ENCODE measurements around the gene PARP3.

The PARP3 gene

DNA sequence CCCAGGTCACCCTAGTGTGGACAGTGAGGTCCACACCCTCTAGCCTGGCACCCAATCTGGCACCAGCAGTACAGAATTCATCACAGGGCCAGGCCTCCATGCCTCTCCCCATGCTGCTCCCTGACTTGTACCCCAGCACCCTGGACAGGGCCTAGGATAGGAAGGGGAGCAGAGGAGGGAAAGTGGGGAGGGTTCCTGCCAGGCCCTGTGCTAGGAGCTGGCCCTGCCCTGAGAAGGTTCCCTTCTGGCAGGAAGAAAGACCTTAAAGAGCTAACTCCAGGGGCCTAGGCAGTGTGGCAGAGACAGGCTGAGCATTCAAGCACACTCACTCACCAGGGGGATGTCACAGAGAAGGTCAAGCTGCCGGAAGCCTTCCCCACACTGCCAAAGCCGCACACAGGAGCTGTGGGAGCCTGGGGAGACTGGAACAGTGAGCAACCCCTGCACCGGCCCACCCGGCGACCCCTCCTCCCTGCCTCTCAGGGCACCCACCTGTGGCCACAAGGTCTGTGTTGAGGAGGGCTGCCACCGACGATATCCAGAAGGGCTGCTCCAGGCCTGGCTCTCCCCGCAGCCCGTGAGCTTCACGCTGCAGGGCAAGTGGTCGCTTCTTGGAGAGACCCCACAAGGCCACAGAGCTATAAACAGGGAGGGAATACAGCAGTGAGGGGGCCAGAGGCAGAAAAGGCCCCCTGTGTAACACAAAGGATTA lies 7.9 kb upstream of the PARP3 start:
- no peak for DNase-seq

DNA sequence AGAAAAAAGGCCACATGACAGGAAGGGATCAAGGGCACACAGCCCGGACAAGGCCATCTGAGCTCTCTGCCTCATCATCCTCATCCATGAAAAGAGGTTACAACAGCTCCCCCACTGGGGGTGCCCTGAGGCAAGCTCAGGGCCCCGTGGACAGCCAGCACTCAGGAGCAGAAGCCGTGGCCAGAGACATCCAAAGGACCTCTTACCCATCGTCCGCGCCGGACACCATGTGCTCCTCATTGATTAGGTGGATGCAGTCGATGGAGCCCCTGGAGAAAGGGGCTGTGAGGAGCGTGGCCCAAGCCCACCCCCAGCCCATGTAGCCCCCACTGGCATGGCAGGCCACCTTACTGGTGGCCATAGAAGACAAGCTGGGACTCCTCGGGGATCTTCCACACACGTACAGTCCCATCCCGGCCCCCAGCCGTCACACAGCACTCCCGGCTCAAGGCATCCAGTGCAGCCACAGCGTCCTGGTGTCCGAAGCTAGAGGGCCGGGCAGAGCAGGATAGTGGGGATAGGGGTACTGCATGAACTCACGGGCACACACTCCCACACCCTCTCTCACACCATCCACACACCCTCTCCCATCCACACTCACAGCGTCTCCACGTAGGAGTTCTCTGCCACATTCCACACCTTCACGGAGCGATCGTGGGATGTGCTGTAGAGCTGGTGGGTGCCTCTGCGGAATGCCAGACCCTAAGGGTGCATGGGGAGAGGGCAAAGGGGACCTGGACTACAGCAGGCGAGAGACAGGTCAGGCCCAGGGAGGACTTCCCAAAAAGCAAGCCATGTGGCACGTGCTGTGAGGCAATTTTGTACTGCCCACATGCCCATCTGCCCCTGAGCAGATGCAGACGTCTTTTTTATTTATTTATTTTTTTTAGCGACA lies 6.9 kb upstream of the PARP3 start:
- DNase-seq = no peak

DNA sequence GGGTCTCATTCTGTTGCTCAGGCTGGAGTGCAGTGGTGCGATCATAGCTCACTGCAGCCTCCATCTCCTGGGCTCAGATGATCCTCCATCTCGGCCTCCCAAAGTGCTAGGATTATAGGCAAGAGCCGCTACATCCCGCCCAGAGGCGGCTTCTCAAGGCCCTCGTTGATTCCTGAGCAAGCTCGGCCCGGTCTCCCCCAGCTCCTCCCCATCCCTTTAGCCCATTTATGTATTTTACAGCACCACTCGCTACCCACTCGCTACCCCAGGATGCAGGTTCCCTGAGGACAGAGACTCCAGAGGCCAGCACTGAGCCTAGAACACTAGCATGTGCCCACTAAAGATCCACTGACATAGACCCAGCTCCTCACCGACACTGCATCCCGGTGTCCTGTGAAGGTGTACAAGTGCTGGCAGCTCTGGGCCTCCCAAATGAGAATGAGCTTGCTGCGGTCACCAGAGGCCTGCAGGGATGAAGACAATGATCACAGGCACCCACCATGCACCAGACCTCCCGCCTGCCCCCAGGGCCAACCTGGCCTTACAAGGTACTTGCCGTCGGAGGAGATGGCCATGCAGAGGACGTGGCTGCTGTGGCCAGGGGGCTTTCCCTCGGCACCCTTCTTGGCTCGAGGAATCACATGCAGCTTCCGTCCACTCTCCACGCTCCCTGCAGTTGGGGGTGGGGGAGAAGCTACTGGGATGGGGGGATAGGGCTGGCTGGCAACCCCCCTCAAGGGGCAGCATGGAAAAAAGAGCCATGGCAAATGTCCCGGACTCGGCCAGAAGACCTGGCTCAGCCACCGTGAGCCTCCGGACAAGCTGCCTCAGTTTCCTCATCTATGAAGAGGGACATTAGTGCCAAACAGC lies 6.0 kb upstream of the PARP3 start:
- DNase-seq = no peak

DNA sequence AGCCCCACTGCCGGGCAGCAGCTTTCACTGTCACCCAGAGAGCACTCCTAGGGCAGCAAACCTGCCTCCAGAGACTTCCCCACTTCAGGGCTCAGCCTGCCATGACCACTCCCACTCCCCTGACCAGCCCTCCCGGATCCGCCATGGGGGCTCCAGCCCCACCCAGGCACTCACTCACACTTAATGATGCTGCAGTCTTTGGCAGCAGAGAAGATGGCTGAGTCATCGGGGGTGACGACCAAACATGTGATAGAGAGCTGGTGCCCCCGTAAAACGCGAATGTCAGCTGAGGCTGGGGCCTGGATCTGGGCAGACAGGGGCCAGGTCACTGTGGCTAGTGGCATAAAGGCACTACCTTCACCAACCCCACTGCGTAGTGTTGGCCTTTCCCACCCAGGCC lies 5.1 kb upstream of the PARP3 start:
- no peak for DNase-seq

DNA sequence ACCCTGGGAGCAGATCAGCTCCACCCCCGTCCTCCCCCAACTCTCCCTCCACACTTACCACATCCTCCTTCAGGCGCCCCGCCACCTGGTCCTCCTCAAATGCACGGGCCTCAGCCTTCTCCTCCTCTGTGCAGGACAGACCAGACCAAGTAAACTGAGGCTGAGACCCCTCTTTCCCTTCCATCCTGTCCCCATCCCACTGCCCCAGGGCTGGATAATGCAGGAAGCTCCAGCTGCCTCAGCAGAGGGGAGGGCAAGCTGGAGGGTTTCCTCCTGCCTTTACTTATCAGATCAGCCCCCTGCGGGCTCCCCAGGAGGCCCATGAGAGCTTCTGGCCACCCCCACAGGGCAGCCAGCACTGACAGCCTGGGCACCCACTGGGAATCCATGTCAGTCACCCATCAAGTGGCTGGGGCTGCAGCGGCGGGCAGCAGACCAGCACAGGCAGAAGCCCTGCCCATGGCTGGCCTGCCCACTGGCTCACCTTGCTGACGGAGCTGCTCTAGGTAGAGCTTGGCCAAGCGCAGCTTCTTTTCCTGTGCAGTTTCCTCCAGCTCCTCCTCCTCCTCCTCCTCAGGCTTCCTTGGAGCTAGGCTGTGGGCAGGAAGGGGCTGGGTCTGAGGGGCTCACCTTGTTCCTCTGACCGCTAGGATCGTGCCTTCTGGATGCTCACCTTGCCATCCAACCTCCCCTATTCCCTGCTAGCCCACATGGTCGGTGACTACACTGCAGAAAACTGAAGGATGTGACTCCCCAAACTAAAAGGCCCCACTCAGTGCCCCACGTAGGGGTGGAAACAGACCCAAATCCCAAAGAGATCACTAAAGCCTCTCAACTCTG lies 4.3 kb upstream of the PARP3 start:
- no peak for DNase-seq

DNA sequence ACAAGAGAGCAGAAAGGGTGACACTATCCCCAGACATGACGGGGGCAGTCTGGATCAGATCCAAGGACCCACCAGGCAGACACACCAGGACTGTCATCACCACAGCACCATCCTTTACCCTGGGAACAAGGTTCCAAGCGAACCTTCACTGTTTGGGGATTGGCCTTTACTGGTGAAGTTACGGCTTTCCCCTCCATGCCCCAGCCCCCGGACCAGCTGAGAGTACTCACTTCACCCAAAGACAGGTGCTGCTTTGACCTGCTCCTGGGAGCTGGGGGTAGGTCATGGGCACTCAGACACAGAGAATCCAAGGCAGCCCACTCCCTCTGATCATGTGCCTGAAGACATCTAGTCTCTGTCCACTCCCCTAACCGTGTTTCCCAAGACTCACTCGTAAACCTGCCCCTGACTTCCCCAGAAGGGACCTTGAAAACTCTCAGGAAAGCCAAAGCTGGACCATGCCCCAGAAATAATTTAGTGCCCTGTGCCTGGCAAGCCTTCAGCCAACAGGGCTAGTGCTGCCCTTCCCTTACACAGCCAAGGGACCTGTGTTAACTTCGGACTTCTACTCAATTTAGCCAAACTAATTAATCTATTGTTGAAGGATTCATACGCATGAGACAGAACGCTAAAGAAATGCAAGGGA lies 3.3 kb upstream of the PARP3 start:
- DNase-seq = no peak

DNA sequence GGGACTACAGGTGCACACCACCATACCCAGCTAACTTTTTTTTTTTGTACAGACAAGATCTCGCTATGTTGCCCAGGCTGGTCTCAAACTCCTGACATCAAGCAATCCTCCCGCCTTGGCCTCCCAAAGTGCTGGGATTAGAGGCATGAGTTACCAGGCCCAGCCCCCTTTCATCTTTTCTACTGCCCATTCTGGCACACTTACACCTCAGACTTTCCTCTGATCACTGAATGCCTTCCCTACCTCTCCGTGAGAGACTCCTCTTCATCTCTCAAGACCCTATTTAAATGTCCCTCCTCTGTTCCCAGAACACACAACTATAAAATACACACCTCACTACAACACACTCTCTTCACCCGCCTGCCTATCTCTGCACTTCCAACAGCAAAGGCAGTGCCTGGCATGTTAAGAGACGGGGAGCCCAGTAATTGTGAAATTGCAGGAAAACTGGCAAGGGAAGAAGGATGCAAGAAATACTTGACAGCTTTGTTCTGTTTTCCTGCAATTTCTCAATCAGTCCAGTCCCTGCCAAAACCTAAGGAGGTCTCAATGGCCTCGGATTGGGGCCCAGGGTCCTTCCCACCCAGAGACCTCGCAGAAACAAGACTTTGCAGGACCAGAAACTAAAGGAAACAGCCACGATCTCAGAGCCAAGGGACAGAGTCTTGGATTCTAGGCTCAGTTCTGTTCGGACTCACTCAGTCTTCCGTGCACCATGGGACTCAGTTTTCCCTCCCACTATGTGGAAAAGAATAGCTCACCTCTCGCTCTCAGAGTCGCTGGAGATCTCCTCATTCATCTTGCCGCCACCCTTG lies 1.3 kb upstream of the PARP3 start:
- DNase-seq = no peak

DNA sequence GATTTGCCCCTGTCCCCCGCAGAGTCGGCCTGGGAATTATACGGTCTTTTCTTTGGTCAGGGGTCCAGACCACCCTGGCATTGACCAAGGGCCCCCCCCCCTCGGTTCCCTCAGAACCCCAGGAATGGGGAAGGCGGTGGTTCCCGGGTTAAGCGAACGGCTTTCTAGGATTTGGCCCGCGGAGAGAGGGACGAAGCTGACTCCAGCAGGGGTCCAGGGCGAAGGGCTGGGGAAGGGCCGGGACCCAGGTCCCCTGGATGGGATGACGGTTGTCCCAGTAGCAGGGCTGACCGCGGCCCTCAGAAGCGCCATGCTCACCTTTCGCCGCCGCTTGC lies 733 bp upstream of the PARP3 start:
- no peak for DNase-seq

DNA sequence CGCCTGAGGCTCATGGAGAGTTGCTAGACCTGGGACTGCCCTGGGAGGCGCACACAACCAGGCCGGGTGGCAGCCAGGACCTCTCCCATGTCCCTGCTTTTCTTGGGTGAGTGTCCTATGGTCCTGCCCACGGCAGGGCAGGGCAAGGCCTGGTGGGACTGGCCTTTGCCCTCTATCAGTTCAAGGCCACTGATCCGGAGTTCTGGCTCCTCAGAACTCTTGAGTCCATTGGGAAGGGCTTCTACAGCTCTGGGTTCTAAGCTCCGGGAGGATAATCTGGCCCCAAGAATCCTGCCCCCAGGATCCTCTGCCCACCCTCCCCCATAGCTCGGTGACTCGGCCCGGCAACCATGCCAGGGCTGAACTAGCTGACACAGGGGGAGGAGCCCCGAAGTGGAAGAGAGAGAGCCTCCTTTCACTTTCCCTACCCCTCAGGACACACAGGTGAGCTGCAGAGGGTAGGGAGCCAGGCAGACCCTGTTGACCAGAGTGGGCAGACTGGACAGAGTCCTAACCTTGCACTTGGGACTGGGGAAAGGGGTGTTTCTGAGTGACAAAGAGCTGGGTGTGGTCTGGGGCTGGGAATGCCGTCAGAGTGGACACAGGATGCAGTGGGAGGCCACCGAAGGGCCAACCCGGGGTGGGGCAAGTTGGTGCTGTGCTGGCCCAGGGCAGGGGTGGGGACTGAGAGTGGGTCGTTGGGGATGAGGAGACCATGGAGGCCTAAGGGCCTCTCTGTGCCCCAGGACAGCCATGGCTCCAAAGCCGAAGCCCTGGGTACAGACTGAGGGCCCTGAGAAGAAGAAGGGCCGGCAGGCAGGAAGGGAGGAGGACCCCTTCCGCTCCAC lies 664 bp downstream of the PARP3 start:
- DNase-seq = peak; percentile 79

DNA sequence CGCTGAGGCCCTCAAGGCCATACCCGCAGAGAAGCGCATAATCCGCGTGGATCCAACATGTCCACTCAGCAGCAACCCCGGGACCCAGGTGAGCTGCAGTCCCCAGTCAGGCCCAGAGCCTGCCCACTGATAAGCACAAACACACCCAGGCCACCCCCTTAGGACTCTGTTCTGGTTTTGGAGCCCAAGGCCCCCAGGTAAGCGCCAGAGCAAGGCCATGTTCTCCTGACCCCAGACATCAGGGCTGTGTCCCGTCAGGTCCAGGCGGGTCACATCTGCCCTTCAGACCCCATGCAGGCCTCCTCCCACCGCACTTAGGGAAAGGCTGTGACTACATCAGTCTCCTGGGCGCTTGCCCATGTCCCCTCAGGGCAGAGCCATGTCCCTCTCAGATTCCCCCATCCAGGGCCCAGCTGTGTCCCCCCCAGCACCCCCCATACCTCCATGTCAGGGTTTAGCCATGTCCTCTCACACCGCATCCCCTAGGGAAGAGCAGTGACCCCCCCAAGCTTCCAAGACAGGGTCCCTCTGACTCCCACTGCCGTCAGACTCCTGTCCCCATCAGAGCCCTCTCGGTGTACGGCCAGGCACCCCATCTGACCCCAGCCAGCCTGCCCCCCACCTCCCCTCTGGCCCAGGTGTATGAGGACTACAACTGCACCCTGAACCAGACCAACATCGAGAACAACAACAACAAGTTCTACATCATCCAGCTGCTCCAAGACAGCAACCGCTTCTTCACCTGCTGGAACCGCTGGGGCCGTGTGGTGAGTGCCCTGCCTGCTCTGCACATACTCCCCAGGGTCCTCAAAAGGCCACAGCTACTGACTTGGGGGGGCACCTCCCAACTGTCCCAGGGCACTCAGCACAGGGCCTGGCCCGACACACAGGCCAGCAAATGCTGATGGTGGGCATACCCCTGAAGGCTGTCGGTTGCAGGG lies 1.6 kb downstream of the PARP3 start:
- DNase-seq = no peak

DNA sequence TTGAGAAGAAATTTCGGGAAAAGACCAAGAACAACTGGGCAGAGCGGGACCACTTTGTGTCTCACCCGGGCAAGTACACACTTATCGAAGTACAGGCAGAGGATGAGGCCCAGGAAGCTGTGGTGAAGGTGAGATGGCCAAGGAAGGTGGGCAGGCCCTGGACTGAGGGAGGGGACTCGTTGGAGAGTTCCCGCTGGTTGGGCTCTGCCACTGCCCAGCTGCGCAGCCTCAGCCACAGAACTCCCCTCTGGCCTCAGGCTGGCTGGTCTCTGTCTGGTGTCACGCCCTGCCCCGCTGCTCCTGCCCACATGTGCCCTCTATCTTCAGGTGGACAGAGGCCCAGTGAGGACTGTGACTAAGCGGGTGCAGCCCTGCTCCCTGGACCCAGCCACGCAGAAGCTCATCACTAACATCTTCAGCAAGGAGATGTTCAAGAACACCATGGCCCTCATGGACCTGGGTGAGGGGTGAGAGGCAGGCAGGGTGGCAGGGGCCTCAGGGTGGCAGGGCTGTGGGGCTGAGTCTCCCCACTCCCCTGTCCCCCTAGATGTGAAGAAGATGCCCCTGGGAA lies 2.4 kb downstream of the PARP3 start:
- no peak for DNase-seq

DNA sequence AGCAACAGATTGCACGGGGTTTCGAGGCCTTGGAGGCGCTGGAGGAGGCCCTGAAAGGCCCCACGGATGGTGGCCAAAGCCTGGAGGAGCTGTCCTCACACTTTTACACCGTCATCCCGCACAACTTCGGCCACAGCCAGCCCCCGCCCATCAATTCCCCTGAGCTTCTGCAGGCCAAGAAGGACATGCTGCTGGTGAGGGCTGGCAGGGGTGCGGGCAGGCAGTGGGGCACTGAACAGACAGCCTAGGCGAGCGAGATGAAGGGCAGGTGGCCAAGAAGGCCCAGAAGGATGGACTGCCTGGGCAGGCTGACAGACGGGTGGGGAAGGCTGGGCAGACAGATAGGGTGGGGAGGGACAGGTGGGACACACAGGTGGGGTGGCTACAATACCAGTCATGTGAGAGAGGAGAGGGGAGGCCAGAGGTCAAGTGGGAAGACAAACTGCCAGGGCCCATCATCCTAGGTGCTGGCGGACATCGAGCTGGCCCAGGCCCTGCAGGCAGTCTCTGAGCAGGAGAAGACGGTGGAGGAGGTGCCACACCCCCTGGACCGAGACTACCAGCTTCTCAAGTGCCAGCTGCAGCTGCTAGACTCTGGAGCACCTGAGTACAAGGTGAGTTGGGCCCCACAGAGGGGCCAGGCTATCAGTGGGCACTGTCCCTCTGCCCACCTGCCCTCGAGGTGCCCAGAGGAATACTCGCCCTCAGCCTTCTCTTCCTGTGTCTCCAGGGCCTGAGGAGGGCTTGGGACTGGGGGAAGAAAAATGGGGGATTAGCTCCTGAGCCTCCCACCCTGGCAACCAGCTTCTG lies 3.1 kb downstream of the PARP3 start:
- DNase-seq = no peak

DNA sequence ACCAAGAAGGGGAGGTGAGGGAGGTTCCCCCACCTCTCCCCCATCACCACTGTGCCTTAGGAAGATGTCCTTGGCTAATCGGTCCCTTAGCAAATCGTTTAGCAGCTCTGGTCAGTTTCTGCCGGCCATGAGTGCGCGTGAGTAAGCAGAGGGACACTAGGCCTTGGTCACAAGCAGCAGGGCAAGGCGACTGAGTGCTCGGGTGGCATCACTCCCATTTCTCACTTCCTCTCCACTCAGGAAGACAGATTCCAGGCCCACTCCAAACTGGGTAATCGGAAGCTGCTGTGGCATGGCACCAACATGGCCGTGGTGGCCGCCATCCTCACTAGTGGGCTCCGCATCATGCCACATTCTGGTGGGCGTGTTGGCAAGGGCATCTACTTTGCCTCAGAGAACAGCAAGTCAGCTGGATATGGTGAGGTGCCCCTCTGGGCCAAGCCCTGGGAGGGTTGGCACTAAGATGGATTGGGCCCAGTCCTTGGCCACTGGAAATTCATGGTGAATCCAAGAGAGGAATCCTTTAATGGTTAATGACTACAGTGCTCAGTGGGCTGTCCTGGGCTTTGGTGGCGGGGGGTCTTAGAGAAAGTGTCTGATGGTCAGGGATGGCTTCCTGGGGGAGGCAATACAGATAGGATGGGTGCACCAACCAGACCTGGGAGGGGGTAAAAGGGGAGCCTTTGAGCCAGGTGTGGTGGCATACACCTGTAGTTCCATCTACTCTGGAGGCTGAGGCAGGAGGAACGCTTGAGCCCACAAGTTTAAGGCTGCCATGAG lies 4.0 kb downstream of the PARP3 start:
- no peak for DNase-seq

DNA sequence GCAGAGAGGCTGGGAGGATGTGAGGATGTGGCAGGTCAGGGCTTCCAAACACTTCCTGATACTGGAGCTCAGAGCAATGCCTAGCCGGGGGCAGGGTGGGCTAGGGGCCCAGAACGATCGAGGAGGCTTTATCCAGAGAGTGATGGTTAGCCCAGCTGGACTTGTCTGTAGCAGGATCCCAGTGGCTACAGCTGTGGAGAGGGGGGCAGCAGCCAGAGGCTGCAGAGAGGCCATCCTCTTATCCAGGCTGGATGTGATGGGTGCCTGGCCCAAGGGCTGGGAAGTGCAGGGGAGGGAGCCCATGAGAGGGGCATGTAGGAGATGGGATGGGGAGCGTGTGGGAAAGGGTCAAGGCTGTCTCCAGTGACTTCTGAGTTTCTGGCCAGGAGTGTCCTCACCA lies 4.6 kb downstream of the PARP3 start:
- DNase-seq = no peak

DNA sequence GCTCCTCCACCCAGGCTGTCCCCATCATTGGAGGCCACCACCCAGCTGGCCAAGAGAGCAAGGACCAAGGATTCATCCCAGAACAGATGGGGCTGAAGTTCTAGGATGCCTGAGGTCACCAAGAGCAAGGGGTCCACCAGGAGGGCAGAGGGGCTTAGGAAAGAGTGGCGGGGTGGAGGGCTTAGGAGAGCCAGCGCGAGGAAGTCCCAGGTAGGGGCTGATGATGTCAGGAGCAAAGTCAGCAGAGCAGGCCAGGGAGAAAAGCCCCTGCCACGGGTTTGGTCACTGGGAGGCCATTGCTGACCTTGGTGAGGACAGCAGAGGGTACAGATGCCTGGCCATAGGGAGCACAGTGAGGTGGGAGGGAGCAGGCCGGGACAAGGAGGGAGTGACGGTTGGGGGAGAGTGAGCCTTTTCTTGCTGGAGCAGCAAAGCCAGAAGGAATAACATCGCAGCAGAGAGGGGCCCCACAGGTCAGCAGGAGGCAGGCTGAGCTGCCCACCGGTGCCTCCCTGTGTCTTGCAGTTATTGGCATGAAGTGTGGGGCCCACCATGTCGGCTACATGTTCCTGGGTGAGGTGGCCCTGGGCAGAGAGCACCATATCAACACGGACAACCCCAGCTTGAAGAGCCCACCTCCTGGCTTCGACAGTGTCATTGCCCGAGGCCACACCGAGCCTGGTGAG lies 5.2 kb downstream of the PARP3 start:
- no peak for DNase-seq

DNA sequence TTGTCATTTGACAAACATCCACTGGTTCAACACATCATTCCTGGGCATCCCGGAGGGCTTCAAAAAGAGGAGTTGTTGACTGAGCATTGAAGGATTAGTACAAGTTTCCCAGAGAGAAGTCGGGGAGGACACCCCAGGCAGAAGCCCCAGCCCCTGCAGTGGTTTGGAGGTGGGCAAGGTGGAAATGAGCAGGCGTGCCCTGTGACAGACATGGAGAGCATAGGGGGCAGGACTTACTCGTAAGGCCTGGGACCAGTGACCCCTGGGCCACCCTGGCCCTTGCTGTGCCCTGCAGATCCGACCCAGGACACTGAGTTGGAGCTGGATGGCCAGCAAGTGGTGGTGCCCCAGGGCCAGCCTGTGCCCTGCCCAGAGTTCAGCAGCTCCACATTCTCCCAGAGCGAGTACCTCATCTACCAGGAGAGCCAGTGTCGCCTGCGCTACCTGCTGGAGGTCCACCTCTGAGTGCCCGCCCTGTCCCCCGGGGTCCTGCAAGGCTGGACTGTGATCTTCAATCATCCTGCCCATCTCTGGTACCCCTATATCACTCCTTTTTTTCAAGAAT lies 5.9 kb downstream of the PARP3 start:
- DNase-seq = no peak
